Stomach (tissue), 4 donors: ENCODE measurements around the gene ZNF311.

Experiments
- EP300 ChIP-seq: sonication (generic); formaldehyde crosslinking; IDR thresholded peaks from one replicate; pipeline ENCODE4 v1.6.1; 2017; ENCODE audit warnings: antibody characterized with exemption
- POLR2A ChIP-seq, 4 donors: fragments of 450-650 bp; IDR thresholded peaks; one replicate each; pipeline ENCODE4 v1.6.1; 2016; ENCODE audit warnings: antibody characterized with exemption in 4 of 4, control low read depth in 2 of 4, mild to moderate bottlenecking in 1 of 4, moderate library complexity in 1 of 4
- POLR2AphosphoS5 ChIP-seq, 3 donors: sonication (generic); formaldehyde crosslinking; IDR thresholded peaks; one replicate each; pipeline ENCODE4 v1.6.1; 2016; ENCODE audit warnings: antibody characterized with exemption in 3 of 3
- TF ChIP-seq, protein P1 (sequence below), 7 experiments: fragments of 450-650 bp in 4 of 7; fragments of 200-600 bp in 3 of 7; sonication (generic) in 3 of 7; IDR thresholded peaks; one replicate each; pipeline ENCODE4 v1.5.1; 2016 to 2019; ENCODE audit warnings: antibody characterized with exemption in 7 of 7, control low read depth in 2 of 7, mild to moderate bottlenecking in 1 of 7

GRCh38 chr6:28953039-28953584, 52.0 kb downstream of the ZNF311 start:
- TF ChIP-seq POLR2AphosphoS5 (IDR thresholded peaks at IDR 0.05) = no peak
- TF ChIP-seq, protein P1, sequence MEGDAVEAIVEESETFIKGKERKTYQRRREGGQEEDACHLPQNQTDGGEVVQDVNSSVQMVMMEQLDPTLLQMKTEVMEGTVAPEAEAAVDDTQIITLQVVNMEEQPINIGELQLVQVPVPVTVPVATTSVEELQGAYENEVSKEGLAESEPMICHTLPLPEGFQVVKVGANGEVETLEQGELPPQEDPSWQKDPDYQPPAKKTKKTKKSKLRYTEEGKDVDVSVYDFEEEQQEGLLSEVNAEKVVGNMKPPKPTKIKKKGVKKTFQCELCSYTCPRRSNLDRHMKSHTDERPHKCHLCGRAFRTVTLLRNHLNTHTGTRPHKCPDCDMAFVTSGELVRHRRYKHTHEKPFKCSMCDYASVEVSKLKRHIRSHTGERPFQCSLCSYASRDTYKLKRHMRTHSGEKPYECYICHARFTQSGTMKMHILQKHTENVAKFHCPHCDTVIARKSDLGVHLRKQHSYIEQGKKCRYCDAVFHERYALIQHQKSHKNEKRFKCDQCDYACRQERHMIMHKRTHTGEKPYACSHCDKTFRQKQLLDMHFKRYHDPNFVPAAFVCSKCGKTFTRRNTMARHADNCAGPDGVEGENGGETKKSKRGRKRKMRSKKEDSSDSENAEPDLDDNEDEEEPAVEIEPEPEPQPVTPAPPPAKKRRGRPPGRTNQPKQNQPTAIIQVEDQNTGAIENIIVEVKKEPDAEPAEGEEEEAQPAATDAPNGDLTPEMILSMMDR (IDR thresholded peaks at IDR 0.05) = no peak
- no peak for TF ChIP-seq POLR2A (IDR thresholded peaks at IDR 0.05)
- TF ChIP-seq EP300 = no peak
